HEK293T (cell line): ENCODE data around the gene TFB2M.

Experiments
- CTCF ChIA-PET: fragments of 350-600 bp; formaldehyde crosslinking; extraction: SDS; loops from one replicate; lab custom pipeline; 2021; ENCODE audit warnings: antibody characterized with exemption, inconsistent platforms; lab: Yijun Ruan, JAX
- POLR2A ChIA-PET: fragments of 350-600 bp; formaldehyde crosslinking; extraction: SDS; loops from one replicate; lab custom pipeline; 2020; ENCODE audit warnings: antibody characterized with exemption, inconsistent platforms; lab: Yijun Ruan, JAX
- DNase-seq: peaks from one replicate; pipeline ENCODE4 v3.0.0; 2012; ENCODE audit warnings: mixed read lengths; ENCODE audit errors: extremely low spot score
- ARNT ChIP-seq: fragments of 450-650 bp; IDR thresholded peaks from 2 replicates; pipeline ENCODE4 v1.6.1; 2017; ENCODE audit warnings: mild to moderate bottlenecking
- BHLHE40 ChIP-seq: fragments of 450-650 bp; IDR thresholded peaks from 2 replicates; pipeline ENCODE4 v1.6.1; 2016; ENCODE audit warnings: mild to moderate bottlenecking, moderate library complexity, borderline replicate concordance
- CTBP1 ChIP-seq: fragments of 450-650 bp; IDR thresholded peaks from 2 replicates; pipeline ENCODE4 v1.6.1; 2016; ENCODE audit warnings: borderline replicate concordance
- ELF4 ChIP-seq: fragments of 450-650 bp; IDR thresholded peaks from 2 replicates; pipeline ENCODE4 v1.6.1; 2017; ENCODE audit warnings: antibody characterized with exemption
- FOXA1 ChIP-seq: fragments of 450-650 bp; IDR thresholded peaks from 2 replicates; pipeline ENCODE4 v1.6.1; 2016; ENCODE audit warnings: mild to moderate bottlenecking
- FOXK2 ChIP-seq: fragments of 450-650 bp; IDR thresholded peaks from 2 replicates; pipeline ENCODE4 v1.6.1; 2016; ENCODE audit warnings: mild to moderate bottlenecking
- FOXM1 ChIP-seq: fragments of 450-650 bp; IDR thresholded peaks from 2 replicates; pipeline ENCODE4 v1.6.1; 2017; ENCODE audit warnings: mild to moderate bottlenecking, borderline replicate concordance
- HDGF ChIP-seq: fragments of 450-650 bp; IDR thresholded peaks from 2 replicates; pipeline ENCODE4 v1.6.1; 2017; ENCODE audit warnings: antibody characterized with exemption, borderline replicate concordance
- L3MBTL2 ChIP-seq: fragments of 450-650 bp; conservative IDR thresholded peaks from 2 replicates; pipeline ENCODE4 v1.6.1; 2016; ENCODE audit warnings: mild to moderate bottlenecking
- LEF1 ChIP-seq: fragments of 450-650 bp; IDR thresholded peaks from 2 replicates; pipeline ENCODE4 v1.6.1; 2017; ENCODE audit warnings: mild to moderate bottlenecking, borderline replicate concordance
- NFRKB ChIP-seq: fragments of 450-650 bp; IDR thresholded peaks from 2 replicates; pipeline ENCODE4 v1.6.1; 2016; ENCODE audit warnings: mild to moderate bottlenecking, moderate library complexity
- PKNOX1 ChIP-seq: fragments of 450-650 bp; IDR thresholded peaks from 2 replicates; pipeline ENCODE4 v1.6.1; 2016
- SP1 ChIP-seq: fragments of 450-650 bp; IDR thresholded peaks from 2 replicates; pipeline ENCODE4 v1.6.1; 2017
- SUZ12 ChIP-seq: fragments of 450-650 bp; IDR thresholded peaks from 2 replicates; pipeline ENCODE4 v1.6.1; 2016; ENCODE audit warnings: mild to moderate bottlenecking
- TARDBP ChIP-seq: fragments of 450-650 bp; IDR thresholded peaks from 2 replicates; pipeline ENCODE4 v1.6.1; 2016
- ZNF384 ChIP-seq: fragments of 450-650 bp; IDR thresholded peaks from 2 replicates; pipeline ENCODE4 v1.6.1; 2016

The TFB2M gene

GRCh38 chr1:246512230-246512629 lies 53.8 kb downstream of the TFB2M start:
- no peak for DNase-seq
- ChIA-PET CTCF (no interaction called here), POLR2A (no interaction called here)
- TF ChIP-seq BHLHE40 = no peak
- TF ChIP-seq ZNF384 = no peak
- no peak for TF ChIP-seq FOXK2
- TF ChIP-seq ELF4 = no peak
- TF ChIP-seq TARDBP = no peak
- TF ChIP-seq SUZ12 = no peak
- no peak for TF ChIP-seq NFRKB
- no peak for TF ChIP-seq PKNOX1
- no peak for TF ChIP-seq LEF1
- no peak for TF ChIP-seq ARNT
- TF ChIP-seq HDGF = no peak
- TF ChIP-seq CTBP1 = no peak
- no peak for TF ChIP-seq FOXM1

GRCh38 chr1:246511203-246511602 lies 54.9 kb downstream of the TFB2M start:
- POLR2A ChIA-PET = no interaction called here
- no peak for DNase-seq
- CTCF ChIA-PET = no interaction called here
- TF ChIP-seq ZNF384 (no peak), FOXM1 (no peak), LEF1 (no peak), ARNT (no peak), FOXA1 (no peak), HDGF (no peak), SUZ12 (no peak), FOXK2 (no peak), ELF4 (no peak), TARDBP (no peak), BHLHE40 (no peak), SP1 (no peak), PKNOX1 (no peak), CTBP1 (no peak), L3MBTL2 (no peak), NFRKB (no peak)

GRCh38 chr1:246510147-246511030 lies 55.7 kb downstream of the TFB2M start:
- no peak for TF ChIP-seq BHLHE40
- TF ChIP-seq SUZ12 = no peak
- TF ChIP-seq L3MBTL2 = no peak
- TF ChIP-seq HDGF = no peak
- TF ChIP-seq CTBP1 = no peak
- no peak for TF ChIP-seq FOXK2
- no peak for TF ChIP-seq ELF4
- TF ChIP-seq ARNT = no peak
- TF ChIP-seq PKNOX1 = no peak
- TF ChIP-seq NFRKB = no peak
- TF ChIP-seq FOXA1 = no peak
- TF ChIP-seq LEF1 = no peak
- TF ChIP-seq ZNF384 = no peak
- no peak for TF ChIP-seq FOXM1
- no peak for TF ChIP-seq SP1
- POLR2A ChIA-PET = no interaction called here

GRCh38 chr1:246508897-246509688 lies 57.0 kb downstream of the TFB2M start:
- no peak for TF ChIP-seq PKNOX1
- TF ChIP-seq TARDBP = no peak
- no peak for TF ChIP-seq NFRKB
- TF ChIP-seq SP1 = no peak
- no peak for TF ChIP-seq LEF1
- TF ChIP-seq ZNF384 = no peak
- no peak for TF ChIP-seq CTBP1
- TF ChIP-seq ELF4 = no peak
- no peak for TF ChIP-seq HDGF
- no peak for TF ChIP-seq FOXK2
- ChIA-PET POLR2A (no interaction called here), CTCF (no interaction called here)
- no peak for DNase-seq

More at GRCh38 chr1:246510147-246511030, 55.7 kb downstream of the TFB2M start:
- DNase-seq = no peak
- CTCF ChIA-PET = no interaction called here
